Fibroblast of lung (primary cell): ENCODE data around the gene NFATC2.

ENCODE experiments used
- EZH2 ChIP-seq: IDR thresholded peaks from 2 replicates; pipeline ENCODE4 v1.5.1; 2012; ENCODE audit warnings: low read length, control low read depth, mild to moderate bottlenecking; ENCODE audit errors: missing control alignments
- TF ChIP-seq, protein P1 (sequence below), 2 donors: IDR thresholded peaks in 1 of 2; conservative IDR thresholded peaks in 1 of 2; 1 replicate in 1 of 2; 2 replicates in 1 of 2; pipeline ENCODE4 v1.5.1; 2011 to 2012; ENCODE audit warnings: low read length in 2 of 2, control low read depth in 1 of 2, inconsistent platforms in 1 of 2, low read depth in 1 of 2, mild to moderate bottlenecking in 1 of 2

DNA sequence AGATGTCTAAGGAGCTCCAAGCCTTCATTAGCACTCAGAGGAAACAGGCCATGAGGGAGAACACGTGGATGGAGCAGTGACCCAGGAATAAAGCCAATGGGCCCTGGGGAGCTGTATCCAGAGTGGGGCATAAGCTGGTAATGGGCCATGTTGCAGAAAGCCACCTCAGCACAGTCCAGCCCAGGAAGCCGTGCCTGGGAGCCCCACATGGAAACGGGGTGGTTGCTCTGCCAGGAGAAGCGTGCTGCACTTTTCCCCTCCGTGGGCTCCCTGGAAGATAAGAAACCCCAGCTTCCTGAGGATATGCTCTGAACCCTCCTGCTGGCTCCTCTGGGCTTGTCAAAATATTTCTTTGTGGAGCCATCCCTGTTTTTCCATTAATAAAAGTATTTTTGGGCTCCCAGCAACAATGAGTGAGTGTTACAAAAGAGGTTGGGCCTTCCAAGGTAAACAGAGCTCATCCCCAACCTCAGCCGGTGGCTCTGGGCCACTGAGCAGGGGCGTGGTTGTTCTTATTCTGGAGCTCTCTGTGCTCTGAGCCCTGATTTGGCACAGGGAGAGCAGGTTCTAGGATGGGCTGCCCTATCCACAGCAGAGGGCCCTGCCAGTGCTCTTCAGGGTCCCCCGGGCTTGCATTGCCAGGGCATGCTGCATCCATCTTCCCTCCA is 31.2 kb upstream of the NFATC2 start:
- TF ChIP-seq, protein P1, sequence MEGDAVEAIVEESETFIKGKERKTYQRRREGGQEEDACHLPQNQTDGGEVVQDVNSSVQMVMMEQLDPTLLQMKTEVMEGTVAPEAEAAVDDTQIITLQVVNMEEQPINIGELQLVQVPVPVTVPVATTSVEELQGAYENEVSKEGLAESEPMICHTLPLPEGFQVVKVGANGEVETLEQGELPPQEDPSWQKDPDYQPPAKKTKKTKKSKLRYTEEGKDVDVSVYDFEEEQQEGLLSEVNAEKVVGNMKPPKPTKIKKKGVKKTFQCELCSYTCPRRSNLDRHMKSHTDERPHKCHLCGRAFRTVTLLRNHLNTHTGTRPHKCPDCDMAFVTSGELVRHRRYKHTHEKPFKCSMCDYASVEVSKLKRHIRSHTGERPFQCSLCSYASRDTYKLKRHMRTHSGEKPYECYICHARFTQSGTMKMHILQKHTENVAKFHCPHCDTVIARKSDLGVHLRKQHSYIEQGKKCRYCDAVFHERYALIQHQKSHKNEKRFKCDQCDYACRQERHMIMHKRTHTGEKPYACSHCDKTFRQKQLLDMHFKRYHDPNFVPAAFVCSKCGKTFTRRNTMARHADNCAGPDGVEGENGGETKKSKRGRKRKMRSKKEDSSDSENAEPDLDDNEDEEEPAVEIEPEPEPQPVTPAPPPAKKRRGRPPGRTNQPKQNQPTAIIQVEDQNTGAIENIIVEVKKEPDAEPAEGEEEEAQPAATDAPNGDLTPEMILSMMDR (conservative IDR thresholded peaks at IDR 0.05 in 1 of 2, IDR thresholded peaks at IDR 0.05 in 1 of 2; ENCODE audit: low read depth in 1 of 2, low read length in 2 of 2), result no peak
- no peak for TF ChIP-seq EZH2
